ENCODE data around the gene LYG1. TPM values are rescaled to one million over a fixed set of nuclear protein-coding genes. Genes with fewer than 3 reads are reported as not detected.
A peak's percentile ranks its signal among the peaks of the same experiment; 100 is the strongest.

Gene LYG1
- total RNA-seq, 1 experiment from 2014 or later, result 0.23 TPM

DNA sequence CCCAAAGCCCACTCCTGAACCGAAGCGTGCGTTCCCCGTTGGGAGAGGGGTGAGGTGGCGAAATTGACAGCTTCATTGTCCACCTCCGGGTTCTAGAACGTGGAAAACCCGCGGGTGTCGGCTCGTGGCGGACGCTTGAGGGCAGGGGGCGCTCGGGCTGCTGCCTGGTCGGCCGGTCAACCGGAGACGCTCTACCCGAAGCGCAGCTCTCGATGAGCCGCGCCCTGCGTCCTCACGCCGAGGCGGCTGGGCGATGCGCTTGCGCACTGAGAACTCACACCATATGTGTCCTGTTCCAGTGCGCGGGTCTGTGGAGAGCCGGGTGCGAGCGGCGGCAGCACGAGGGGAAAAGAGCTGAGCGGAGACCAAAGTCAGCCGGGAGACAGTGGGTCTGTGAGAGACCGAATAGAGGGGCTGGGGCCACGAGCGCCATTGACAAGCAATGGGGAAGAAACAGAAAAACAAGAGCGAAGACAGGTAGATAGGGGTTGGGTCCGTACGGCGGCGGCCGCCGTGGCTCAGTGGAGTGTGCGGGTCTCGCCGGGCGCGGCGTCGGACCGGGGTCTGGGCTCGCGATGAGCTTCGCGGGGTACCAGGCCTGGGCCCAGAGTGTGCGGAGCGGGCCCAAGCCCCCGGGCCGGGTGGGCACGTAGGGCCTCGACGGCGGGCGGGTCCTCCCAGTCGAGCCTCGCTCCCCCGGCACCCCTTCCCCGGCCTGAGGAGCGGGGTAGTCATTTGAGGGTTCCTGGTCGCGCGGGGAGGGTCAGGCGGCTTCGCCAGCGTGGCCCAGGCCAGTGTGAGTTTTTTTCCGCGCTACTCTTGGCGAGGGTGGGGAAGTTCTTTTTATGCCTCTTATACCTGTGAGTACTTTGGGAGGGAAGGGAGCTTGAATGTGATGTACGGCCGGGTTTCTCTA lies 36.4 kb upstream of the LYG1 start, which contains the start of gene EIF5B:
Gene EIF5B, plus strand, starts transcription at position 277 of the 916 bp plus-strand sequence. Its CDS starts 166 bp downstream, at position 443.
- Histone ChIP-seq H3K4me1 (ENCODE audit: control insufficient read depth, insufficient read depth, low read length) (peaks cover 34% of the 10 kb centered on the region; the same call in 1 of the 2 replicates), H3K36me3 (ENCODE audit: control insufficient read depth, insufficient read depth, low read length) (peaks cover 9% of the 10 kb centered on the region), H3K4me3 (ENCODE audit: low read depth in 2 of 2, low read length in 2 of 2) (peak within 1 kb of the TSS; percentile 89 to 96), H3K27ac (ENCODE audit: low read length) (peak within 1 kb of the TSS; percentile 94), H3K9me3 (ENCODE audit: control insufficient read depth, insufficient read depth, low read depth, low read length) (no peaks in the 10 kb centered on the region), H3K27me3 (ENCODE audit: control insufficient read depth, insufficient read depth, low read length) (no peaks in the 10 kb centered on the region)
- in situ Hi-C loops (cut with HindIII; ENCODE audit: low pct_unique_long_range_greater_than_20kb, low sequenced_read_pairs) (no loop called here), intact Hi-C loops (cut with micrococcal nuclease; ENCODE audit: unreplicated experiment) (loop anchor here (5.0 kb wide), 1 partner anchor 155 kb away; the partner anchor contains the start of genes MITD1 and MRPL30)
- POLR2A ChIA-PET, result interaction anchor here (0.7 kb wide), 1 partner anchor 157 kb away, joined by 4 read pairs; no protein-coding TSS in a partner anchor
- CTCF ChIA-PET, result interaction anchor here (0.6 to 1.7 kb wide), 2 partner anchors 11 to 153 kb away, joined by 3 to 4 read pairs; partner anchors contain the start of gene REV1
- ATAC-seq (peak; percentile 91), DNase-seq (ENCODE audit: low read depth, low spot score) (peak; percentile 88)
- TF ChIP-seq, protein P1, sequence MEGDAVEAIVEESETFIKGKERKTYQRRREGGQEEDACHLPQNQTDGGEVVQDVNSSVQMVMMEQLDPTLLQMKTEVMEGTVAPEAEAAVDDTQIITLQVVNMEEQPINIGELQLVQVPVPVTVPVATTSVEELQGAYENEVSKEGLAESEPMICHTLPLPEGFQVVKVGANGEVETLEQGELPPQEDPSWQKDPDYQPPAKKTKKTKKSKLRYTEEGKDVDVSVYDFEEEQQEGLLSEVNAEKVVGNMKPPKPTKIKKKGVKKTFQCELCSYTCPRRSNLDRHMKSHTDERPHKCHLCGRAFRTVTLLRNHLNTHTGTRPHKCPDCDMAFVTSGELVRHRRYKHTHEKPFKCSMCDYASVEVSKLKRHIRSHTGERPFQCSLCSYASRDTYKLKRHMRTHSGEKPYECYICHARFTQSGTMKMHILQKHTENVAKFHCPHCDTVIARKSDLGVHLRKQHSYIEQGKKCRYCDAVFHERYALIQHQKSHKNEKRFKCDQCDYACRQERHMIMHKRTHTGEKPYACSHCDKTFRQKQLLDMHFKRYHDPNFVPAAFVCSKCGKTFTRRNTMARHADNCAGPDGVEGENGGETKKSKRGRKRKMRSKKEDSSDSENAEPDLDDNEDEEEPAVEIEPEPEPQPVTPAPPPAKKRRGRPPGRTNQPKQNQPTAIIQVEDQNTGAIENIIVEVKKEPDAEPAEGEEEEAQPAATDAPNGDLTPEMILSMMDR (IDR thresholded peaks at IDR 0.05), result peak; percentile 97
- TF ChIP-seq SIN3A (IDR thresholded peaks at IDR 0.05; ENCODE audit: borderline replicate concordance, insufficient read depth, low read depth, low read length), result no peak
- no peak for TF ChIP-seq TCF7L2 (IDR thresholded peaks at IDR 0.05; ENCODE audit: low read depth, low read length)
- TF ChIP-seq POLR2AphosphoS5 (IDR thresholded peaks at IDR 0.05; ENCODE audit: low read depth, low read length), result peak; percentile 93
- no TSS peak for BruUV-seq (replicated peaks)

DNA sequence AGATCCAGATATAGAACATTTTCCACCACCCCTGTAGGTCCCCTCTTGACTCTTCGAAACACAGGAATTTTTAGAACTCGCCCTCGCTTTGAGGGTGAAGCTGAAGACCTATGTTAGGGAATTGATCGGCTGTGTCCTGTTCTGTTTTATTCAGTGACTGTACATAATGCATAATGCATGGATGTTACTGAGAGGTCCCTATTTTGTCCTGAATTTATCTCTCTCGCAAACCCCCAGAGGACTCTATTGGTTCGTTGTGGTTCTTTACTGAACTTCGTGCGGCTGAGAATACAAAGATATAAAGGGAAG lies 35.8 kb upstream of the LYG1 start:
- ATAC-seq (peak; percentile 36), DNase-seq (ENCODE audit: low read depth, low spot score) (no peak)
- in situ Hi-C loops (cut with HindIII; ENCODE audit: low pct_unique_long_range_greater_than_20kb, low sequenced_read_pairs), result no loop called here
- Histone ChIP-seq H3K4me3 (ENCODE audit: low read depth in 2 of 2, low read length in 2 of 2) (peak overlapping the region; percentile 69 to 89), H3K36me3 (ENCODE audit: control insufficient read depth, insufficient read depth, low read length) (peaks cover 9% of the 10 kb centered on the region), H3K27ac (ENCODE audit: low read length) (peak overlapping the region; percentile 94), H3K9me3 (ENCODE audit: control insufficient read depth, insufficient read depth, low read depth, low read length) (no peaks in the 10 kb centered on the region), H3K4me1 (ENCODE audit: control insufficient read depth, insufficient read depth, low read length) (peaks cover 32% of the 10 kb centered on the region; the same call in 1 of the 2 replicates), H3K27me3 (ENCODE audit: control insufficient read depth, insufficient read depth, low read length) (no peaks in the 10 kb centered on the region)
- intact Hi-C loops (cut with micrococcal nuclease; ENCODE audit: unreplicated experiment), result loop anchor here (5.0 kb wide), 1 partner anchor 154 kb away; the partner anchor contains the start of genes MITD1 and MRPL30
- BruUV-seq (replicated peaks), result no TSS peak
- ChIA-PET POLR2A (interaction anchor here (0.6 to 0.7 kb wide), 2 partner anchors 10 to 157 kb away, joined by 4 to 5 read pairs; no protein-coding TSS in a partner anchor), CTCF (interaction anchor here (0.6 to 1.7 kb wide), 2 partner anchors 10 to 154 kb away, joined by 3 to 4 read pairs; partner anchors contain the start of gene REV1)
- TF ChIP-seq, protein P2, sequence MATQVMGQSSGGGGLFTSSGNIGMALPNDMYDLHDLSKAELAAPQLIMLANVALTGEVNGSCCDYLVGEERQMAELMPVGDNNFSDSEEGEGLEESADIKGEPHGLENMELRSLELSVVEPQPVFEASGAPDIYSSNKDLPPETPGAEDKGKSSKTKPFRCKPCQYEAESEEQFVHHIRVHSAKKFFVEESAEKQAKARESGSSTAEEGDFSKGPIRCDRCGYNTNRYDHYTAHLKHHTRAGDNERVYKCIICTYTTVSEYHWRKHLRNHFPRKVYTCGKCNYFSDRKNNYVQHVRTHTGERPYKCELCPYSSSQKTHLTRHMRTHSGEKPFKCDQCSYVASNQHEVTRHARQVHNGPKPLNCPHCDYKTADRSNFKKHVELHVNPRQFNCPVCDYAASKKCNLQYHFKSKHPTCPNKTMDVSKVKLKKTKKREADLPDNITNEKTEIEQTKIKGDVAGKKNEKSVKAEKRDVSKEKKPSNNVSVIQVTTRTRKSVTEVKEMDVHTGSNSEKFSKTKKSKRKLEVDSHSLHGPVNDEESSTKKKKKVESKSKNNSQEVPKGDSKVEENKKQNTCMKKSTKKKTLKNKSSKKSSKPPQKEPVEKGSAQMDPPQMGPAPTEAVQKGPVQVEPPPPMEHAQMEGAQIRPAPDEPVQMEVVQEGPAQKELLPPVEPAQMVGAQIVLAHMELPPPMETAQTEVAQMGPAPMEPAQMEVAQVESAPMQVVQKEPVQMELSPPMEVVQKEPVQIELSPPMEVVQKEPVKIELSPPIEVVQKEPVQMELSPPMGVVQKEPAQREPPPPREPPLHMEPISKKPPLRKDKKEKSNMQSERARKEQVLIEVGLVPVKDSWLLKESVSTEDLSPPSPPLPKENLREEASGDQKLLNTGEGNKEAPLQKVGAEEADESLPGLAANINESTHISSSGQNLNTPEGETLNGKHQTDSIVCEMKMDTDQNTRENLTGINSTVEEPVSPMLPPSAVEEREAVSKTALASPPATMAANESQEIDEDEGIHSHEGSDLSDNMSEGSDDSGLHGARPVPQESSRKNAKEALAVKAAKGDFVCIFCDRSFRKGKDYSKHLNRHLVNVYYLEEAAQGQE (IDR thresholded peaks at IDR 0.05; ENCODE audit: insufficient read depth in 1 of 2, low read depth in 2 of 2, low read length in 1 of 2), result no peak
- no peak for TF ChIP-seq POLR2AphosphoS5 (IDR thresholded peaks at IDR 0.05; ENCODE audit: low read depth, low read length)
- TF ChIP-seq TCF7L2 (IDR thresholded peaks at IDR 0.05; ENCODE audit: low read depth, low read length), result no peak
- TF ChIP-seq SIN3A (IDR thresholded peaks at IDR 0.05; ENCODE audit: borderline replicate concordance, insufficient read depth, low read depth, low read length), result no peak
- TF ChIP-seq, protein P1 (IDR thresholded peaks at IDR 0.05), result no peak

Data from Panc1 (cell line).